ENCODE results near the gene MYL5. TPM values are rescaled to one million over a fixed set of nuclear protein-coding genes. Genes with fewer than 3 reads are reported as not detected.

MYL5 gene
- total and polyA plus RNA-seq, 2 of the 13 experiments (the other 11 are each of a cell fraction or from before 2014, with no cell fraction given): 6.5 to 16.0 TPM

GRCh38 chr4:700587-701264 is 26.4 kb downstream of the MYL5 start (continued):
- TF ChIP-seq THAP7 (CRISPR knock-in tag; IDR thresholded peaks at IDR 0.05) (no peak), PHB2 (IDR thresholded peaks at IDR 0.05; ENCODE audit: partially characterized antibody) (no peak), ETV6 (CRISPR knock-in tag; conservative IDR thresholded peaks at IDR 0.05) (no peak), ZSCAN5A (CRISPR knock-in tag; IDR thresholded peaks at IDR 0.05; ENCODE audit: borderline replicate concordance) (no peak), RFXAP (CRISPR knock-in tag; IDR thresholded peaks at IDR 0.05; ENCODE audit: borderline replicate concordance) (no peak), MTERF4 (CRISPR knock-in tag; IDR thresholded peaks at IDR 0.05) (no peak), ZNF496 (CRISPR knock-in tag; IDR thresholded peaks at IDR 0.05; ENCODE audit: insufficient replicate concordance) (no peak), ZNF101 (CRISPR knock-in tag; IDR thresholded peaks at IDR 0.05; ENCODE audit: borderline replicate concordance, low read depth) (no peak), PREB (CRISPR knock-in tag; IDR thresholded peaks at IDR 0.05) (no peak), ZNF709 (CRISPR knock-in tag; IDR thresholded peaks at IDR 0.05) (no peak), FOXP1 (IDR thresholded peaks at IDR 0.05) (no peak), FOXP1 (CRISPR knock-in tag; IDR thresholded peaks at IDR 0.05) (no peak), PHF20 (CRISPR knock-in tag; IDR thresholded peaks at IDR 0.05) (no peak), ZNF224 (CRISPR knock-in tag; IDR thresholded peaks at IDR 0.05) (no peak), ZNF782 (CRISPR knock-in tag; IDR thresholded peaks at IDR 0.05; ENCODE audit: borderline replicate concordance) (no peak), JUNB (CRISPR knock-in tag; IDR thresholded peaks at IDR 0.05; ENCODE audit: borderline replicate concordance) (no peak), ZBTB43 (CRISPR knock-in tag; conservative IDR thresholded peaks at IDR 0.05) (no peak), KDM2A (CRISPR knock-in tag; IDR thresholded peaks at IDR 0.05; ENCODE audit: borderline replicate concordance, low read depth) (peak; percentile 58; the same call in 1 of the 2 replicates), ZGPAT (CRISPR knock-in tag; IDR thresholded peaks at IDR 0.05) (no peak), ZNF619 (CRISPR knock-in tag; IDR thresholded peaks at IDR 0.05) (no peak), HOXA9 (CRISPR knock-in tag; IDR thresholded peaks at IDR 0.05; ENCODE audit: borderline replicate concordance) (no peak), MBNL3 (CRISPR knock-in tag; conservative IDR thresholded peaks at IDR 0.05) (no peak)
